Caco-2 (cell line): ENCODE results near the gene IKZF3. TPM values are rescaled to one million over a fixed set of nuclear protein-coding genes. Genes with fewer than 3 reads are reported as not detected.

Experiments used
- BruUV-seq: library from RNA; stranded (reverse); fragments of 400-500 nt; replicated peaks from 2 replicates; lab custom pipeline; 2021; lab: Mats Ljungman, UMichigan
- CTCF ChIA-PET: fragments of 300-600 bp; sonication (Branson Sonifier 250); formaldehyde crosslinking; loops from one replicate; lab custom pipeline; 2022; ENCODE audit warnings: antibody characterized with exemption; lab: Charles Lee
- POLR2A ChIA-PET: fragments of 300-600 bp; sonication (Branson Sonifier 250); formaldehyde crosslinking; loops from one replicate; lab custom pipeline; 2022; ENCODE audit warnings: antibody characterized with exemption; lab: Charles Lee
- DNase-seq, 2 experiments: peaks; one replicate each; pipeline versions ENCODE4 v3.0.0 to v3.0.0-alpha.2; 2020 to 2022
- H3K27me3 ChIP-seq: replicated peaks from 2 replicates; pipeline ENCODE4 v1.6.0; 2011; ENCODE audit warnings: low read length; ENCODE audit not compliant: control insufficient read depth, insufficient read depth
- H3K36me3 ChIP-seq: 2 replicates; pipeline ENCODE4 v1.5.1; 2011; ENCODE audit warnings: low read length; ENCODE audit not compliant: control insufficient read depth, insufficient read depth
- H3K4me1 ChIP-seq: fragments of 250-450 bp; sonication (Bioruptor Pico); 2 replicates; pipeline ENCODE4 v1.5.1; 2020; ENCODE audit warnings: mild to moderate bottlenecking
- H3K4me3 ChIP-seq: 2 replicates; pipeline ENCODE4 v1.5.1; 2011; ENCODE audit warnings: low read depth, mild to moderate bottlenecking, control low read depth, low read length
- H3K9me3 ChIP-seq: fragments of 250-450 bp; sonication (Bioruptor Pico); 2 replicates; pipeline ENCODE4 v1.5.1; 2020; ENCODE audit warnings: mild to moderate bottlenecking, moderate library complexity
- H3K27ac Mint-ChIP-seq: one replicate; pipeline ENCODE4 v1.8.0; 2022; ENCODE audit warnings: mixed read lengths; ENCODE audit not compliant: unreplicated experiment
- H3K27me3 Mint-ChIP-seq: one replicate; pipeline ENCODE4 v1.8.0; 2022; ENCODE audit warnings: mixed read lengths; ENCODE audit not compliant: insufficient read depth, unreplicated experiment
- H3K36me3 Mint-ChIP-seq: one replicate; pipeline ENCODE4 v1.8.0; 2022; ENCODE audit warnings: mild to moderate bottlenecking, mixed read lengths; ENCODE audit not compliant: insufficient read depth, unreplicated experiment
- H3K4me1 Mint-ChIP-seq: one replicate; pipeline ENCODE4 v1.8.0; 2022; ENCODE audit warnings: low read depth, mixed read lengths; ENCODE audit not compliant: unreplicated experiment
- H3K4me3 Mint-ChIP-seq: one replicate; pipeline ENCODE4 v1.8.0; 2022; ENCODE audit warnings: mild to moderate bottlenecking, moderate library complexity, mixed read lengths; ENCODE audit not compliant: unreplicated experiment
- H3K9me3 Mint-ChIP-seq: one replicate; pipeline ENCODE4 v1.8.0; 2022; ENCODE audit warnings: mixed read lengths; ENCODE audit not compliant: unreplicated experiment
- CTCF ChIP-seq, 2 experiments: fragments of 200-600 bp in 1 of 2; IDR thresholded peaks; 1 replicate in 1 of 2; 2 replicates in 1 of 2; pipeline versions ENCODE4 v1.5.1 to v1.8.0; 2011 to 2022; ENCODE audit warnings: antibody characterized with exemption in 1 of 2, control low read depth in 1 of 2, inconsistent platforms in 1 of 2, low read depth in 1 of 2, low read length in 1 of 2, mild to moderate bottlenecking in 1 of 2, moderate library complexity in 1 of 2; ENCODE audit not compliant: insufficient read depth in 1 of 2, severe bottlenecking in 1 of 2, unreplicated experiment in 1 of 2
- intact Hi-C: fragments of 100-400 bp; cut with micrococcal nuclease; formaldehyde crosslinking; loops from one replicate; pipeline ENCODE4 v1.10.0; 2022; ENCODE audit not compliant: unreplicated experiment
- total RNA-seq: library from RNA; stranded (reverse); gene quantifications from 2 replicates; pipeline ENCODE4 v1.2.3, GENCODE V29; 2022

Gene IKZF3
- total RNA-seq, 1 experiment from 2014 or later: 2.8 TPM

- peak in 1 of 2 experiments; percentile 47 for DNase-seq
- Mint-ChIP-seq H3K4me3 (no peak overlapping the region), H3K9me3 (no peaks in the 10 kb centered on the region), H3K4me1 (no peaks in the 10 kb centered on the region), H3K27me3 (no peaks in the 10 kb centered on the region), H3K27ac (no peak overlapping the region), H3K36me3 (peaks cover 86% of the 10 kb centered on the region)
- Histone ChIP-seq H3K4me1 (no peaks in the 10 kb centered on the region), H3K36me3 (peaks cover 8% of the 10 kb centered on the region), H3K4me3 (no peak overlapping the region), H3K27me3 (no peaks in the 10 kb centered on the region), H3K9me3 (no peaks in the 10 kb centered on the region)
- CTCF ChIA-PET: no interaction called here
- POLR2A ChIA-PET: no interaction called here
- no peak for TF ChIP-seq CTCF (IDR thresholded peaks at IDR 0.05; ENCODE audit: insufficient read depth in 1 of 2, low read depth in 1 of 2, low read length in 1 of 2, severe bottlenecking in 1 of 2, unreplicated experiment in 1 of 2)
- BruUV-seq: no TSS peak
- intact Hi-C loops: no loop called here
These were observed 140.9 kb downstream of the IKZF3 start for GRCh38 chr17:39722965-39723848.

GRCh38 chr17:39722104-39722503 lies 142.0 kb downstream of the IKZF3 start:
- H3K4me3 ChIP-seq: no peak overlapping the region
- H3K36me3 ChIP-seq: peaks cover 8% of the 10 kb centered on the region
- Mint-ChIP-seq H3K27ac (no peak overlapping the region), H3K4me3 (no peak overlapping the region), H3K36me3 (peaks cover 83% of the 10 kb centered on the region), H3K4me1 (no peaks in the 10 kb centered on the region), H3K9me3 (no peaks in the 10 kb centered on the region), H3K27me3 (no peaks in the 10 kb centered on the region)
- POLR2A ChIA-PET: no interaction called here
- TF ChIP-seq CTCF (IDR thresholded peaks at IDR 0.05; ENCODE audit: insufficient read depth in 1 of 2, low read depth in 1 of 2, low read length in 1 of 2, severe bottlenecking in 1 of 2, unreplicated experiment in 1 of 2): no peak
- no peaks in the 10 kb centered on the region for H3K27me3 ChIP-seq
- BruUV-seq: no TSS peak
- H3K9me3 ChIP-seq: no peaks in the 10 kb centered on the region
- intact Hi-C loops: no loop called here
- no peak for DNase-seq
- no peaks in the 10 kb centered on the region for H3K4me1 ChIP-seq
- CTCF ChIA-PET: no interaction called here

GRCh38 chr17:39719563-39720355 lies 144.4 kb downstream of the IKZF3 start:
- H3K4me1 Mint-ChIP-seq: no peaks in the 10 kb centered on the region
- no peaks in the 10 kb centered on the region for H3K4me1 ChIP-seq
- no peak overlapping the region for H3K4me3 ChIP-seq
- H3K9me3 ChIP-seq: no peaks in the 10 kb centered on the region
- H3K27ac Mint-ChIP-seq: no peak overlapping the region
- no peaks in the 10 kb centered on the region for H3K27me3 Mint-ChIP-seq
- no peak overlapping the region for H3K4me3 Mint-ChIP-seq
- DNase-seq: no peak
- no TSS peak for BruUV-seq
- intact Hi-C loops: no loop called here
- TF ChIP-seq CTCF (IDR thresholded peaks at IDR 0.05; ENCODE audit: insufficient read depth in 1 of 2, low read depth in 1 of 2, low read length in 1 of 2, severe bottlenecking in 1 of 2, unreplicated experiment in 1 of 2): no peak
- no peaks in the 10 kb centered on the region for H3K9me3 Mint-ChIP-seq
- no peaks in the 10 kb centered on the region for H3K27me3 ChIP-seq
- H3K36me3 Mint-ChIP-seq: peaks cover 86% of the 10 kb centered on the region
- ChIA-PET CTCF (interaction anchor here (0.7 to 1.9 kb wide), 4 partner anchors 10 to 95 kb away, joined by 4 to 17 read pairs (median 10); partner anchors contain the start of genes ERBB2 and MIEN1), POLR2A (no interaction called here)
- peaks cover 6% of the 10 kb centered on the region; the same call in 1 of the 2 replicates for H3K36me3 ChIP-seq
